GM12878 (cell line): ENCODE data around the gene LRRC56. TPM values are rescaled to one million over a fixed set of nuclear protein-coding genes. Genes with fewer than 3 reads are reported as not detected.

Experiments
- BHLHE40 ChIP-seq, 2 experiments: fragments of 450-650 bp in 1 of 2; IDR thresholded peaks; 2 replicates each; pipeline ENCODE4 v1.6.1; 2011 to 2017; ENCODE audit warnings: low read depth in 2 of 2, borderline replicate concordance in 1 of 2, improper control_type of control experiment in 1 of 2, low read length in 1 of 2, mild to moderate bottlenecking in 1 of 2
- CBX3 ChIP-seq: fragments of 200-600 bp; sonication (generic); IDR thresholded peaks from 2 replicates; pipeline ENCODE4 v1.6.1; 2016; ENCODE audit warnings: low read depth, borderline replicate concordance
- DPF2 ChIP-seq: fragments of 450-650 bp; IDR thresholded peaks from 2 replicates; pipeline ENCODE4 v1.6.1; 2017; ENCODE audit warnings: mild to moderate bottlenecking
- FOXK2 ChIP-seq: fragments of 450-650 bp; IDR thresholded peaks from 2 replicates; pipeline ENCODE4 v1.6.1; 2017; ENCODE audit warnings: mild to moderate bottlenecking, moderate library complexity
- IKZF2 ChIP-seq, 2 experiments: fragments of 450-650 bp; IDR thresholded peaks; 2 replicates each; pipeline ENCODE4 v1.6.1; 2017; ENCODE audit warnings: mild to moderate bottlenecking in 2 of 2, moderate library complexity in 2 of 2
- IRF3 ChIP-seq: fragments of 450-650 bp; IDR thresholded peaks from 2 replicates; pipeline ENCODE4 v1.6.1; 2014; ENCODE audit warnings: mild to moderate bottlenecking
- MEF2A ChIP-seq: IDR thresholded peaks from 2 replicates; pipeline ENCODE4 v1.6.1; 2011; ENCODE audit warnings: low read depth, mild to moderate bottlenecking, low read length, moderate library complexity; ENCODE audit not compliant: insufficient read depth
- MTA2 ChIP-seq: fragments of 450-650 bp; IDR thresholded peaks from 2 replicates; pipeline ENCODE4 v1.6.1; 2016; ENCODE audit warnings: low read depth, mild to moderate bottlenecking, moderate library complexity
- MXI1 ChIP-seq: fragments of 150-350 bp; IDR thresholded peaks from 2 replicates; pipeline ENCODE4 v1.6.1; 2011; ENCODE audit warnings: low read depth, mild to moderate bottlenecking, inconsistent platforms, low read length, improper control_type of control experiment
- PKNOX1 ChIP-seq: fragments of 450-650 bp; IDR thresholded peaks from 2 replicates; pipeline ENCODE4 v1.6.1; 2016; ENCODE audit warnings: mild to moderate bottlenecking
- RB1 ChIP-seq: fragments of 450-650 bp; formaldehyde crosslinking; IDR thresholded peaks from 2 replicates; pipeline ENCODE4 v1.6.1; 2017; ENCODE audit warnings: mild to moderate bottlenecking, borderline replicate concordance
- RCOR1 ChIP-seq: conservative IDR thresholded peaks from 2 replicates; pipeline ENCODE4 v1.6.1; 2012; ENCODE audit warnings: low read depth, low read length, improper control_type of control experiment
- RFX5 ChIP-seq: IDR thresholded peaks from 2 replicates; pipeline ENCODE4 v1.6.1; 2011; ENCODE audit warnings: low read depth, low read length, improper control_type of control experiment
- SPI1 ChIP-seq: IDR thresholded peaks from 2 replicates; pipeline ENCODE4 v1.6.1; 2011; ENCODE audit warnings: low read depth, mild to moderate bottlenecking, low read length, moderate library complexity, borderline replicate concordance; ENCODE audit not compliant: insufficient read depth
- SRF ChIP-seq, 2 experiments: IDR thresholded peaks; 2 replicates each; pipeline ENCODE4 v1.6.1; 2011; ENCODE audit warnings: low read depth in 2 of 2, low read length in 2 of 2, mild to moderate bottlenecking in 1 of 2, moderate library complexity in 1 of 2
- SUZ12 ChIP-seq: fragments of 200-600 bp; sonication (generic); IDR thresholded peaks from one replicate; pipeline ENCODE4 v1.6.1; 2018; ENCODE audit warnings: antibody characterized with exemption, mild to moderate bottlenecking; ENCODE audit not compliant: unreplicated experiment
- TCF3 ChIP-seq: IDR thresholded peaks from 2 replicates; pipeline ENCODE4 v1.6.1; 2012; ENCODE audit warnings: low read depth, mild to moderate bottlenecking, low read length, borderline replicate concordance; ENCODE audit not compliant: insufficient read depth
- YBX1 ChIP-seq: fragments of 450-650 bp; IDR thresholded peaks from 2 replicates; pipeline ENCODE4 v1.6.1; 2016; ENCODE audit warnings: antibody characterized with exemption
- ZBTB33 ChIP-seq: fragments of 450-650 bp; IDR thresholded peaks from 2 replicates; pipeline ENCODE4 v1.6.1; 2017; ENCODE audit warnings: mild to moderate bottlenecking
- ZNF274 ChIP-seq: IDR thresholded peaks from one replicate; pipeline ENCODE4 v1.8.0; 2011; ENCODE audit not compliant: insufficient read length, insufficient read depth
- ZNF592 ChIP-seq: fragments of 450-650 bp; IDR thresholded peaks from 2 replicates; pipeline ENCODE4 v1.6.1; 2017; ENCODE audit warnings: mild to moderate bottlenecking, moderate library complexity
- polyA plus RNA-seq, 11 experiments: library from polyadenylated mRNA; depleted of rRNA in 4 of 11; unstranded in 6 of 11; stranded (reverse) in 5 of 11; fragments of >200 nt; fragmentation: Nextera tagmentation in 4 of 11; fragmentation: Illumina TruSeq in 1 of 11; extraction: Ambion mirVana in 4 of 11; extraction: Trizol in 1 of 11; gene quantifications; 1 replicate in 1 of 11; 2 replicates in 10 of 11; pipeline versions ENCODE4 v1.2.1 to v1.2.3, GENCODE V29; 2011 to 2016; ENCODE audit warnings: inconsistent platforms in 2 of 11, missing spikeins in 2 of 11, low read depth in 1 of 11
- total RNA-seq, 4 experiments: library from RNA; depleted of rRNA in 3 of 4; stranded (reverse); fragments of >200 nt in 3 of 4; fragmentation: Illumina TruSeq in 1 of 4; extraction: Trizol in 1 of 4; gene quantifications; 2 replicates each; pipeline versions ENCODE4 v1.2.1 to v1.2.3, GENCODE V29; 2013 to 2021

The LRRC56 gene
- total and polyA plus RNA-seq, 10 of the 15 experiments (the other 5 are each of a cell fraction or from before 2014, with no cell fraction given), result 0.02 to 1.9 (median 0.75) TPM; not detected in 1

GRCh38 chr11:575996-576768, 38.9 kb downstream of the LRRC56 start, which contains the start of gene PHRF1 (continued):
- no peak for TF ChIP-seq ZBTB33
- no peak for TF ChIP-seq TCF3
- TF ChIP-seq MTA2, result peak; percentile 86
- TF ChIP-seq RFX5, result no peak
- no peak for TF ChIP-seq ZNF274
- peak; percentile 69 for TF ChIP-seq PKNOX1
- TF ChIP-seq MEF2A, result 0 out of 2 replicates have a peak, but pooled peaks have one; percentile 26
- TF ChIP-seq DPF2, result peak; percentile 64; the same call in 1 of the 2 replicates
- TF ChIP-seq IRF3, result peak; percentile 70
- no peak for TF ChIP-seq CBX3
- TF ChIP-seq SRF (IDR thresholded peaks at IDR 0.05; ENCODE audit: low read depth in 2 of 2, low read length in 2 of 2), result no peak
- TF ChIP-seq YBX1, result no peak
- 0 out of 2 replicates have a peak, but pooled peaks have one; percentile 2 for TF ChIP-seq SPI1
- peak; percentile 84 for TF ChIP-seq MXI1
- TF ChIP-seq IKZF2 (IDR thresholded peaks at IDR 0.05), result no peak
- no peak for TF ChIP-seq RCOR1
- TF ChIP-seq ZNF592, result no peak
- TF ChIP-seq BHLHE40 (IDR thresholded peaks at IDR 0.05; ENCODE audit: borderline replicate concordance in 1 of 2, low read depth in 2 of 2, low read length in 1 of 2), result peak; percentile 99
- no peak for TF ChIP-seq SUZ12
- TF ChIP-seq FOXK2, result peak; percentile 99
- TF ChIP-seq RB1, result peak; percentile 100
